Endothelial cell of umbilical vein (primary cell): ENCODE results near the gene CIDEC. TPM values are rescaled to one million over a fixed set of nuclear protein-coding genes. Genes with fewer than 3 reads are reported as not detected.

Source experiments
- BruUV-seq: library from RNA; stranded (reverse); fragments of 400-500 nt; replicated peaks from 2 replicates; lab custom pipeline; 2021; lab: Mats Ljungman, UMichigan
- CTCF ChIA-PET: fragments of 300-600, 350-600 bp; sonication (Branson Sonifier 250); formaldehyde crosslinking; loops from one replicate; lab custom pipeline; 2021; ENCODE audit warnings: antibody characterized with exemption, inconsistent platforms; lab: Charles Lee
- POLR2A ChIA-PET: fragments of 300-600, 350-600 bp; sonication (Branson Sonifier 250); formaldehyde crosslinking; loops from one replicate; lab custom pipeline; 2021; ENCODE audit warnings: antibody characterized with exemption, inconsistent platforms; lab: Charles Lee
- DNase-seq: peaks from one replicate; pipeline ENCODE4 v3.0.0-alpha.2; 2011; ENCODE audit warnings: low read depth, low spot score
- FAIRE-seq: peaks from 2 replicates; lab custom pipeline; 2011; peaks lifted over from hg19 to GRCh38; lab: Jason Lieb, UNC
- H2AFZ ChIP-seq: 2 replicates; pipeline ENCODE4 v1.6.0; 2012; ENCODE audit warnings: low read depth, low read length, control low read depth, inconsistent platforms
- H3K27ac ChIP-seq: 2 replicates; pipeline ENCODE4 v1.5.1; 2011; ENCODE audit warnings: low read depth, mild to moderate bottlenecking, control low read depth, low read length, moderate library complexity; ENCODE audit not compliant: insufficient read depth
- H3K27me3 ChIP-seq, 2 experiments: 2 replicates each; pipeline versions ENCODE4 v1.6.0 to v1.6.1; 2011; ENCODE audit warnings: low read length in 2 of 2, mixed read lengths in 1 of 2; ENCODE audit not compliant: control insufficient read depth in 2 of 2, insufficient read depth in 2 of 2
- H3K36me3 ChIP-seq, 2 experiments: 2 replicates in 1 of 2; 3 replicates in 1 of 2; pipeline ENCODE4 v1.5.1; 2011; ENCODE audit warnings: low read length in 2 of 2, mild to moderate bottlenecking in 1 of 2, moderate library complexity in 1 of 2; ENCODE audit not compliant: control insufficient read depth in 2 of 2, insufficient read depth in 2 of 2; ENCODE audit errors: extremely low read depth in 1 of 2
- H3K4me1 ChIP-seq: 3 replicates; pipeline ENCODE4 v1.5.1; 2011; ENCODE audit warnings: mild to moderate bottlenecking, low read length; ENCODE audit not compliant: control insufficient read depth, insufficient read depth; ENCODE audit errors: extremely low read depth
- H3K4me2 ChIP-seq: 2 replicates; pipeline ENCODE4 v1.6.1; 2011; ENCODE audit warnings: low read length, control low read depth, mixed read lengths; ENCODE audit not compliant: insufficient read depth
- H3K4me3 ChIP-seq, 3 experiments: fragments of 200-600 bp in 1 of 3; sonication (generic), shearing (Covaris generic) in 1 of 3; replicated peaks in 1 of 3; 2 replicates each; pipeline ENCODE4 v1.5.1; 2011 to 2016; ENCODE audit warnings: control low read depth in 3 of 3, low read length in 3 of 3, mild to moderate bottlenecking in 2 of 3, inconsistent platforms in 1 of 3, low read depth in 1 of 3, moderate library complexity in 1 of 3; ENCODE audit not compliant: insufficient read depth in 1 of 3
- H3K79me2 ChIP-seq: 2 replicates; pipeline ENCODE4 v1.6.0; 2012; ENCODE audit warnings: low read length, inconsistent platforms; ENCODE audit not compliant: control insufficient read depth, insufficient read depth
- H3K9ac ChIP-seq: replicated peaks from 2 replicates; pipeline ENCODE3; 2011; ENCODE audit warnings: low read length, control low read depth; ENCODE audit not compliant: insufficient read depth; ENCODE audit errors: extremely low read depth
- H3K9me1 ChIP-seq: replicated peaks from 3 replicates; pipeline ENCODE4 v1.6.0; 2011; ENCODE audit warnings: mild to moderate bottlenecking, low read length; ENCODE audit not compliant: control insufficient read depth, insufficient read depth; ENCODE audit errors: extremely low read depth
- H3K9me3 ChIP-seq: replicated peaks from 2 replicates; pipeline ENCODE4 v1.5.1; 2012; ENCODE audit warnings: low read length, inconsistent platforms; ENCODE audit not compliant: control insufficient read depth, insufficient read depth
- H4K20me1 ChIP-seq: replicated peaks from 2 replicates; pipeline ENCODE3; 2011; ENCODE audit warnings: mild to moderate bottlenecking, low read length; ENCODE audit not compliant: control insufficient read depth, insufficient read depth; ENCODE audit errors: extremely low read depth
- CTCF ChIP-seq, 2 donors: IDR thresholded peaks; 1 replicate in 1 of 2; 2 replicates in 1 of 2; pipeline ENCODE4 v1.5.1; 2011; ENCODE audit warnings: low read length in 2 of 2, mild to moderate bottlenecking in 2 of 2, moderate library complexity in 2 of 2, control low read depth in 1 of 2, inconsistent platforms in 1 of 2, low read depth in 1 of 2; ENCODE audit not compliant: insufficient read depth in 1 of 2; ENCODE audit errors: extremely low read depth in 1 of 2
- EZH2 ChIP-seq: IDR thresholded peaks from 2 replicates; pipeline ENCODE4 v1.6.1; 2012; ENCODE audit warnings: borderline replicate concordance, low read depth, mild to moderate bottlenecking, moderate library complexity, low read length, inconsistent platforms; ENCODE audit not compliant: severe bottlenecking
- FOS ChIP-seq: IDR thresholded peaks from 2 replicates; pipeline ENCODE4 v1.6.1; 2011; ENCODE audit warnings: mild to moderate bottlenecking, low read length, moderate library complexity, borderline replicate concordance; ENCODE audit not compliant: insufficient read depth
- GATA2 ChIP-seq: IDR thresholded peaks from 2 replicates; pipeline ENCODE4 v1.7.0; 2011; ENCODE audit warnings: low read depth, mild to moderate bottlenecking, moderate library complexity, mixed read lengths, low read length; ENCODE audit not compliant: insufficient read length, insufficient read depth
- JUN ChIP-seq: IDR thresholded peaks from 2 replicates; pipeline ENCODE4 v1.6.1; 2011; ENCODE audit warnings: borderline replicate concordance, low read depth; ENCODE audit not compliant: insufficient read length, insufficient read depth
- MAX ChIP-seq: IDR thresholded peaks from 2 replicates; pipeline ENCODE4 v1.6.1; 2011; ENCODE audit not compliant: insufficient read depth, insufficient read length
- MYC ChIP-seq: IDR thresholded peaks from one replicate; pipeline ENCODE4 v1.6.1; 2011; ENCODE audit warnings: mild to moderate bottlenecking, low read depth, low read length
- POLR2A ChIP-seq: IDR thresholded peaks from 2 replicates; pipeline ENCODE4 v1.6.1; 2012; ENCODE audit warnings: low read depth, mild to moderate bottlenecking, control low read depth, low read length
- POLR2AphosphoS5 ChIP-seq: IDR thresholded peaks from 2 replicates; pipeline ENCODE4 v1.6.1; 2012; ENCODE audit warnings: low read depth, mild to moderate bottlenecking, control low read depth, low read length, moderate library complexity; ENCODE audit not compliant: insufficient read depth
- dilution Hi-C: fragments of 300-500 bp; cut with MboI; formaldehyde crosslinking; loops from one replicate; pipeline ENCODE4 v1.15.0; 2019; ENCODE audit warnings: low sequenced_read_pairs; ENCODE audit not compliant: extremely low pct_ligation_motif_present
- intact Hi-C: fragments of 100-400 bp; cut with micrococcal nuclease; formaldehyde crosslinking; loops from one replicate; pipeline ENCODE4 v1.10.0; 2022
- polyA plus RNA-seq, 4 experiments: library from polyadenylated mRNA; depleted of rRNA in 3 of 4; stranded (reverse) in 3 of 4; unstranded in 1 of 4; fragments of >200 nt; gene quantifications; 2 replicates each; pipeline versions ENCODE4 v1.2.1 to v1.2.3, GENCODE V29; 2011 to 2012; ENCODE audit warnings: missing spikeins in 1 of 4
- total RNA-seq: library from RNA; stranded (reverse); gene quantifications from 2 replicates; pipeline ENCODE4 v1.2.3, GENCODE V29; 2021

CIDEC gene
- total and polyA plus RNA-seq, 2 donors (not counting 3 experiments of a cell fraction or from before 2014, with no cell fraction given) = 0.14 TPM; not detected in 1

GRCh38 chr3:9913601-9914000 lies 33.5 kb upstream of the CIDEC start:
- ChIA-PET CTCF (interaction anchor here (0.9 to 1.3 kb wide), 5 partner anchors 8 to 65 kb away, joined by 3 to 4 read pairs (median 3); no protein-coding TSS in a partner anchor), POLR2A (interaction anchor here (0.5 to 0.6 kb wide), 2 partner anchors 18 to 86 kb away, joined by 4 to 8 read pairs; no protein-coding TSS in a partner anchor)
- no peaks in the 10 kb centered on the region for H4K20me1 ChIP-seq
- H3K27ac ChIP-seq = no peak overlapping the region
- intact Hi-C loops (no loop called here), dilution Hi-C loops (no loop called here)
- no peak overlapping the region for H3K9ac ChIP-seq
- no peak for TF ChIP-seq FOS
- no peak for TF ChIP-seq CTCF (IDR thresholded peaks at IDR 0.05; ENCODE audit: extremely low read depth in 1 of 2, insufficient read depth in 1 of 2, low read depth in 1 of 2, low read length in 2 of 2)
- TF ChIP-seq POLR2A = no peak
- no peak for TF ChIP-seq GATA2
- no peak for TF ChIP-seq MYC
- TF ChIP-seq MAX = no peak
- no peak for TF ChIP-seq JUN
- TF ChIP-seq POLR2AphosphoS5 = no peak
- no peak for TF ChIP-seq EZH2
- H3K4me1 ChIP-seq = peaks cover 13% of the 10 kb centered on the region
- H3K36me3 ChIP-seq = no peaks in the 10 kb centered on the region
- H2AFZ ChIP-seq = no peak overlapping the region
- no peaks in the 10 kb centered on the region for H3K27me3 ChIP-seq
- H3K4me3 ChIP-seq = no peak overlapping the region
- H3K9me1 ChIP-seq = no peaks in the 10 kb centered on the region
- H3K4me2 ChIP-seq = no peak overlapping the region
- no peaks in the 10 kb centered on the region for H3K9me3 ChIP-seq
- no peaks in the 10 kb centered on the region for H3K79me2 ChIP-seq
- no TSS peak for BruUV-seq
- FAIRE-seq = no peak
- DNase-seq = no peak
